ENCODE data around the gene FGA.

GRCh38 chr4:154583677-154584076 lies 6.9 kb downstream of the FGA start:
- TF ChIP-seq CTCF (conservative IDR thresholded peaks at IDR 0.05; ENCODE audit: low read depth, low read length): no peak
- no peak for TF ChIP-seq EZH2 (IDR thresholded peaks at IDR 0.05; ENCODE audit: low read length, unreplicated experiment)

All from PC-3 (cell line).